K562 (cell line): ENCODE measurements around the gene ADAM30. TPM values are rescaled to one million over a fixed set of nuclear protein-coding genes. Genes with fewer than 3 reads are reported as not detected.

Experiments
- ATAC-seq: fragments of 200-7000 bp; cut with Tn5 transposase; 3 replicates; pipeline ENCODE4 v1.9.1; 2020; ENCODE audit warnings: moderate library complexity
- BruUV-seq: library from RNA; stranded (reverse); fragments of 400-500 nt; replicated peaks from 2 replicates; lab custom pipeline; 2021; lab: Mats Ljungman, UMichigan
- CTCF ChIA-PET: fragments of 300-600 bp; formaldehyde crosslinking; extraction: SDS; loops from one replicate; lab custom pipeline; 2021; ENCODE audit warnings: low intra/inter-chr PET ratio; lab: Yijun Ruan, JAX
- POLR2A ChIA-PET: fragments of 300-600, 350-650 bp; sonication (Branson Sonifier 250); formaldehyde crosslinking; extraction: SDS; loops from one replicate; lab custom pipeline; 2021; ENCODE audit warnings: antibody characterized with exemption, inconsistent platforms; lab: Yijun Ruan, JAX
- DNase-seq, 4 experiments: peaks; one replicate each; pipeline versions ENCODE4 v3.0.0 to v3.0.0-alpha.2; 2011 to 2018; ENCODE audit warnings: low spot score in 3 of 4, mixed read lengths in 3 of 4; ENCODE audit errors: extremely low read depth in 1 of 4
- FAIRE-seq: peaks from 2 replicates; lab custom pipeline; 2011; peaks lifted over from hg19 to GRCh38; lab: Jason Lieb, UNC
- H2AFZ ChIP-seq: 2 replicates; pipeline ENCODE4 v1.6.0; 2011; ENCODE audit warnings: low read depth, low read length, control low read depth, inconsistent platforms
- H3K27ac ChIP-seq: fragments of 200-600 bp; 3 replicates; pipeline ENCODE4 v1.8.0; 2011; ENCODE audit warnings: low read depth, mild to moderate bottlenecking, control low read depth, inconsistent platforms, low read length, moderate library complexity, mixed read lengths; ENCODE audit errors: extremely low read depth
- H3K27me3 ChIP-seq, 2 experiments: fragments of 300-600 bp in 1 of 2; 2 replicates in 1 of 2; 3 replicates in 1 of 2; pipeline versions ENCODE4 v1.6.0 to v1.8.0; 2011; ENCODE audit warnings: inconsistent platforms in 2 of 2, low read length in 2 of 2, mild to moderate bottlenecking in 1 of 2, mixed read lengths in 1 of 2, moderate library complexity in 1 of 2; ENCODE audit not compliant: control insufficient read depth in 2 of 2, insufficient read depth in 2 of 2
- H3K36me3 ChIP-seq: fragments of 300-600 bp; 3 replicates; pipeline ENCODE4 v1.8.0; 2011; ENCODE audit warnings: mild to moderate bottlenecking, low read length, inconsistent platforms; ENCODE audit not compliant: control insufficient read depth, insufficient read depth
- H3K4me1 ChIP-seq, 2 experiments: fragments of 200-600 bp in 1 of 2; replicated peaks in 1 of 2; 2 replicates in 1 of 2; 3 replicates in 1 of 2; pipeline versions ENCODE4 v1.5.1 to v1.8.0; 2011; ENCODE audit warnings: inconsistent platforms in 2 of 2, low read length in 2 of 2, mild to moderate bottlenecking in 1 of 2, mixed read lengths in 1 of 2, moderate library complexity in 1 of 2; ENCODE audit not compliant: control insufficient read depth in 2 of 2, insufficient read depth in 2 of 2
- H3K4me2 ChIP-seq: 2 replicates; pipeline ENCODE4 v1.6.1; 2011; ENCODE audit warnings: low read length, control low read depth, inconsistent platforms, mixed read lengths; ENCODE audit not compliant: insufficient read depth
- H3K4me3 ChIP-seq: fragments of 200-600 bp; sonication (generic), shearing (Covaris generic); 2 replicates; pipeline ENCODE4 v1.5.1; 2016; ENCODE audit warnings: control low read depth, inconsistent platforms
- H3K79me2 ChIP-seq: fragments of 200-600 bp; 3 replicates; pipeline ENCODE4 v1.8.0; 2011; ENCODE audit warnings: low read length, inconsistent platforms; ENCODE audit not compliant: control insufficient read depth, insufficient read depth
- H3K9ac ChIP-seq, 2 experiments: 2 replicates each; pipeline versions ENCODE4 v1.6.0 to v1.6.1; 2011; ENCODE audit warnings: low read depth in 2 of 2, low read length in 2 of 2, control low read depth in 1 of 2, inconsistent platforms in 1 of 2, mild to moderate bottlenecking in 1 of 2, mixed read lengths in 1 of 2; ENCODE audit not compliant: insufficient read depth in 1 of 2
- H3K9me1 ChIP-seq: one replicate; pipeline ENCODE4 v1.6.0; 2011; ENCODE audit warnings: inconsistent platforms, mild to moderate bottlenecking, low read length, moderate library complexity; ENCODE audit not compliant: control insufficient read depth, insufficient read depth
- H3K9me3 ChIP-seq: replicated peaks from 2 replicates; pipeline ENCODE4 v1.5.1; 2011; ENCODE audit warnings: low read depth, low read length, inconsistent platforms; ENCODE audit not compliant: control insufficient read depth, insufficient read depth
- H4K20me1 ChIP-seq: replicated peaks from 2 replicates; pipeline ENCODE4 v1.6.1; 2011; ENCODE audit warnings: low read length, inconsistent platforms, mixed read lengths; ENCODE audit not compliant: control insufficient read depth, insufficient read depth
- CGGBP1 ChIP-seq: fragments of 250-450 bp; sonication (Bioruptor Pico); IDR thresholded peaks from 2 replicates; pipeline ENCODE4 v1.9.0; 2021; ENCODE audit warnings: mild to moderate bottlenecking
- MAFG ChIP-seq: fragments of 450-650 bp; conservative IDR thresholded peaks from 2 replicates; pipeline ENCODE4 v1.6.1; 2016; ENCODE audit warnings: missing genetic modification characterization, missing compliant biosample characterization
- MAFK ChIP-seq: IDR thresholded peaks from 2 replicates; pipeline ENCODE4 v1.6.1; 2011; ENCODE audit warnings: low read length, improper control_type of control experiment
- TAL1 ChIP-seq: fragments of 450-650 bp; IDR thresholded peaks from 2 replicates; pipeline ENCODE4 v1.6.1; 2016; ENCODE audit warnings: mild to moderate bottlenecking
- TEAD4 ChIP-seq, 2 experiments: sonication (generic) in 1 of 2; formaldehyde crosslinking in 1 of 2; IDR thresholded peaks; 2 replicates each; pipeline versions ENCODE4 v1.6.1 to v1.8.0; 2012 to 2022; ENCODE audit warnings: borderline replicate concordance in 1 of 2, inconsistent platforms in 1 of 2, low read length in 1 of 2, mild to moderate bottlenecking in 1 of 2, missing genetic modification reagents in 1 of 2
- TGIF2 ChIP-seq: sonication (generic); formaldehyde crosslinking; IDR thresholded peaks from 2 replicates; pipeline ENCODE4 v1.8.1; 2022; ENCODE audit warnings: mild to moderate bottlenecking, missing genetic modification reagents, moderate library complexity
- ZNF316 ChIP-seq: fragments of 450-650 bp; IDR thresholded peaks from 2 replicates; pipeline ENCODE4 v1.6.1; 2016
- WGBS: fragments of 100-300 bp; shearing (Covaris generic); methylation state at CpG from one replicate; pipeline ENCODE4 v1.1.6; 2016; ENCODE audit warnings: low coverage, mixed read lengths; ENCODE audit not compliant: insufficient coverage; ENCODE audit errors: missing lambda C conversion rate; 5-methylcytosine and 5-hydroxymethylcytosine counted together
- in situ Hi-C: fragments of 300-500 bp; cut with MboI; formaldehyde crosslinking; loops from 4 replicates; pipeline ENCODE4 v1.15.0; 2018; ENCODE audit warnings: inconsistent platforms, mixed read lengths
- intact Hi-C: fragments of 100-400 bp; cut with micrococcal nuclease; formaldehyde crosslinking; loops from 2 replicates; pipeline ENCODE4 v1.14.2; 2022
- polyA plus RNA-seq, 8 experiments: library from polyadenylated mRNA; depleted of rRNA in 4 of 8; stranded (reverse) in 5 of 8; unstranded in 3 of 8; fragments of >200 nt; fragmentation: Nextera tagmentation in 2 of 8; fragmentation: Illumina TruSeq in 1 of 8; extraction: Ambion mirVana in 2 of 8; extraction: Trizol in 1 of 8; gene quantifications; 2 replicates each; pipeline versions ENCODE4 v1.2.1 to v1.2.3, GENCODE V29; 2011 to 2014; ENCODE audit warnings: inconsistent platforms in 1 of 8, missing spikeins in 1 of 8
- total RNA-seq, 7 experiments: library from RNA; depleted of rRNA in 6 of 7; stranded (reverse); fragments of >200 nt in 6 of 7; fragmentation: Illumina TruSeq in 2 of 7; extraction: Trizol in 2 of 7; gene quantifications; 2 replicates each; pipeline versions ENCODE4 v1.2.1 to v1.2.3, GENCODE V29; 2011 to 2021; ENCODE audit warnings: low replicate concordance in 1 of 7
- TF ChIP-seq, protein P1 (sequence below): fragments of 450-650 bp; IDR thresholded peaks from 2 replicates; pipeline ENCODE4 v1.6.1; 2016; ENCODE audit warnings: mild to moderate bottlenecking, moderate library complexity

Gene ADAM30
- total and polyA plus RNA-seq, 9 of the 15 experiments (the other 6 are each of a cell fraction or from before 2014, with no cell fraction given) = not detected

DNA sequence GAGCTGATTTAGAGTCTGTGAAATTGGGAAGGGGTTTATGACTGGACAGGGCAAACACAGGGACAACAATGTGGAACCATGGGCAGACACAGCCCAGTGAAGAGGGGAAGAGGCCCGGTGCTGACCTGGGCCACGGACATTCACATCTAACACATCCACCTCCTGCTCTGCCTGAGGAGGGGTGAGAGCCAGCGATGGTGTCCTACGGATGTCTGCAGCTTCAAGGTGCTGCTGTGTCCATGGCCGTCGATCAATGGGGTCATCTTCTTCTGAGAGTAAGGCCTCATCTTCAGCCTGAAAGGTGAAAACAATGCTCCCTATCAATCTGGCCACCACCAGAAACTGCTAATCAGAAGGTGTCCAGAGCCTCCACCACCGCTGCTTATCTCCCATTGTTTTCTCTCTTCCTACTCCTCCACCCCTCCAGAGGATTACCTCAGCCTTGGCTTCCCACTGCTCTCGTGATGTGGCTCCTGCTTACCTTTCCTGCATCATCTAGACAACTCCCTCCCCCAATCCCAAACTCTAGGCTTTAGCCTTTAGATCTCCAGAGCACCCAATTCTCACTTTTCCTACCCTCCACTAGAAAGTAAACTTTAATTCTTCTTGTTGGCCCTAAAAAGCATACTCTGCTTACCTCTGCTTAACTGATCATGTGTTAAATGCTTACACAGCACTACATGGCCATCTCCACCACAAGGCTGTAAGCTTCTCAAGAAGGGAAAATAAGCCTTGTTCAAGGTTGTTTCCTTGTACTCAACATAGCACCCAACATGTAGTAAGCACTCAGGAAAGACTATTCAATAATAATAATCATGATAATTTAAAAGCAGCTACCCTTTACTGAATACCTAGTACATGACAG lies 24.0 kb upstream of the ADAM30 start:
- no peak overlapping the region for H3K27ac ChIP-seq
- H3K36me3 ChIP-seq = no peaks in the 10 kb centered on the region
- ChIA-PET CTCF (no interaction called here), POLR2A (no interaction called here)
- no peaks in the 10 kb centered on the region for H3K79me2 ChIP-seq
- intact Hi-C loops = loop anchor here (10.0 kb wide), 1 partner anchor 54 kb away; no protein-coding TSS in a partner anchor
- 0% methylated on average over 8 of the region's 8 CpGs for WGBS
- peaks cover 17 to 42% of the 10 kb centered on the region in 2 experiments for H3K27me3 ChIP-seq
- H3K4me2 ChIP-seq = no peak overlapping the region; the same call in 1 of the 2 replicates
- no TSS peak for BruUV-seq
- H3K4me3 ChIP-seq = no peak overlapping the region
- in situ Hi-C loops = no loop called here
- H3K9me1 ChIP-seq = no peaks in the 10 kb centered on the region
- peak; percentile 46 for FAIRE-seq
- peaks cover 0 to 6% of the 10 kb centered on the region in 2 experiments; a peak in 2 of 5 replicates for H3K4me1 ChIP-seq
- peak; percentile 77 for ATAC-seq
- H3K9ac ChIP-seq = no peak overlapping the region
- DNase-seq = peak in 3 of 4 experiments; percentile 16 to 35 (median 23)
- no peaks in the 10 kb centered on the region for H4K20me1 ChIP-seq
- no peak overlapping the region for H2AFZ ChIP-seq
- no peaks in the 10 kb centered on the region for H3K9me3 ChIP-seq
- peak; percentile 25; the same call in 1 of the 2 replicates for TF ChIP-seq MAFK
- peak; percentile 79 for TF ChIP-seq ZNF316
- TF ChIP-seq TGIF2 (CRISPR knock-in tag) = no peak
- TF ChIP-seq MAFG (tag) = peak; percentile 86
- TF ChIP-seq, protein P1, sequence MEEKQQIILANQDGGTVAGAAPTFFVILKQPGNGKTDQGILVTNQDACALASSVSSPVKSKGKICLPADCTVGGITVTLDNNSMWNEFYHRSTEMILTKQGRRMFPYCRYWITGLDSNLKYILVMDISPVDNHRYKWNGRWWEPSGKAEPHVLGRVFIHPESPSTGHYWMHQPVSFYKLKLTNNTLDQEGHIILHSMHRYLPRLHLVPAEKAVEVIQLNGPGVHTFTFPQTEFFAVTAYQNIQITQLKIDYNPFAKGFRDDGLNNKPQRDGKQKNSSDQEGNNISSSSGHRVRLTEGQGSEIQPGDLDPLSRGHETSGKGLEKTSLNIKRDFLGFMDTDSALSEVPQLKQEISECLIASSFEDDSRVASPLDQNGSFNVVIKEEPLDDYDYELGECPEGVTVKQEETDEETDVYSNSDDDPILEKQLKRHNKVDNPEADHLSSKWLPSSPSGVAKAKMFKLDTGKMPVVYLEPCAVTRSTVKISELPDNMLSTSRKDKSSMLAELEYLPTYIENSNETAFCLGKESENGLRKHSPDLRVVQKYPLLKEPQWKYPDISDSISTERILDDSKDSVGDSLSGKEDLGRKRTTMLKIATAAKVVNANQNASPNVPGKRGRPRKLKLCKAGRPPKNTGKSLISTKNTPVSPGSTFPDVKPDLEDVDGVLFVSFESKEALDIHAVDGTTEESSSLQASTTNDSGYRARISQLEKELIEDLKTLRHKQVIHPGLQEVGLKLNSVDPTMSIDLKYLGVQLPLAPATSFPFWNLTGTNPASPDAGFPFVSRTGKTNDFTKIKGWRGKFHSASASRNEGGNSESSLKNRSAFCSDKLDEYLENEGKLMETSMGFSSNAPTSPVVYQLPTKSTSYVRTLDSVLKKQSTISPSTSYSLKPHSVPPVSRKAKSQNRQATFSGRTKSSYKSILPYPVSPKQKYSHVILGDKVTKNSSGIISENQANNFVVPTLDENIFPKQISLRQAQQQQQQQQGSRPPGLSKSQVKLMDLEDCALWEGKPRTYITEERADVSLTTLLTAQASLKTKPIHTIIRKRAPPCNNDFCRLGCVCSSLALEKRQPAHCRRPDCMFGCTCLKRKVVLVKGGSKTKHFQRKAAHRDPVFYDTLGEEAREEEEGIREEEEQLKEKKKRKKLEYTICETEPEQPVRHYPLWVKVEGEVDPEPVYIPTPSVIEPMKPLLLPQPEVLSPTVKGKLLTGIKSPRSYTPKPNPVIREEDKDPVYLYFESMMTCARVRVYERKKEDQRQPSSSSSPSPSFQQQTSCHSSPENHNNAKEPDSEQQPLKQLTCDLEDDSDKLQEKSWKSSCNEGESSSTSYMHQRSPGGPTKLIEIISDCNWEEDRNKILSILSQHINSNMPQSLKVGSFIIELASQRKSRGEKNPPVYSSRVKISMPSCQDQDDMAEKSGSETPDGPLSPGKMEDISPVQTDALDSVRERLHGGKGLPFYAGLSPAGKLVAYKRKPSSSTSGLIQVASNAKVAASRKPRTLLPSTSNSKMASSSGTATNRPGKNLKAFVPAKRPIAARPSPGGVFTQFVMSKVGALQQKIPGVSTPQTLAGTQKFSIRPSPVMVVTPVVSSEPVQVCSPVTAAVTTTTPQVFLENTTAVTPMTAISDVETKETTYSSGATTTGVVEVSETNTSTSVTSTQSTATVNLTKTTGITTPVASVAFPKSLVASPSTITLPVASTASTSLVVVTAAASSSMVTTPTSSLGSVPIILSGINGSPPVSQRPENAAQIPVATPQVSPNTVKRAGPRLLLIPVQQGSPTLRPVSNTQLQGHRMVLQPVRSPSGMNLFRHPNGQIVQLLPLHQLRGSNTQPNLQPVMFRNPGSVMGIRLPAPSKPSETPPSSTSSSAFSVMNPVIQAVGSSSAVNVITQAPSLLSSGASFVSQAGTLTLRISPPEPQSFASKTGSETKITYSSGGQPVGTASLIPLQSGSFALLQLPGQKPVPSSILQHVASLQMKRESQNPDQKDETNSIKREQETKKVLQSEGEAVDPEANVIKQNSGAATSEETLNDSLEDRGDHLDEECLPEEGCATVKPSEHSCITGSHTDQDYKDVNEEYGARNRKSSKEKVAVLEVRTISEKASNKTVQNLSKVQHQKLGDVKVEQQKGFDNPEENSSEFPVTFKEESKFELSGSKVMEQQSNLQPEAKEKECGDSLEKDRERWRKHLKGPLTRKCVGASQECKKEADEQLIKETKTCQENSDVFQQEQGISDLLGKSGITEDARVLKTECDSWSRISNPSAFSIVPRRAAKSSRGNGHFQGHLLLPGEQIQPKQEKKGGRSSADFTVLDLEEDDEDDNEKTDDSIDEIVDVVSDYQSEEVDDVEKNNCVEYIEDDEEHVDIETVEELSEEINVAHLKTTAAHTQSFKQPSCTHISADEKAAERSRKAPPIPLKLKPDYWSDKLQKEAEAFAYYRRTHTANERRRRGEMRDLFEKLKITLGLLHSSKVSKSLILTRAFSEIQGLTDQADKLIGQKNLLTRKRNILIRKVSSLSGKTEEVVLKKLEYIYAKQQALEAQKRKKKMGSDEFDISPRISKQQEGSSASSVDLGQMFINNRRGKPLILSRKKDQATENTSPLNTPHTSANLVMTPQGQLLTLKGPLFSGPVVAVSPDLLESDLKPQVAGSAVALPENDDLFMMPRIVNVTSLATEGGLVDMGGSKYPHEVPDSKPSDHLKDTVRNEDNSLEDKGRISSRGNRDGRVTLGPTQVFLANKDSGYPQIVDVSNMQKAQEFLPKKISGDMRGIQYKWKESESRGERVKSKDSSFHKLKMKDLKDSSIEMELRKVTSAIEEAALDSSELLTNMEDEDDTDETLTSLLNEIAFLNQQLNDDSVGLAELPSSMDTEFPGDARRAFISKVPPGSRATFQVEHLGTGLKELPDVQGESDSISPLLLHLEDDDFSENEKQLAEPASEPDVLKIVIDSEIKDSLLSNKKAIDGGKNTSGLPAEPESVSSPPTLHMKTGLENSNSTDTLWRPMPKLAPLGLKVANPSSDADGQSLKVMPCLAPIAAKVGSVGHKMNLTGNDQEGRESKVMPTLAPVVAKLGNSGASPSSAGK = no peak
- peak; percentile 47; the same call in 1 of the 2 replicates for TF ChIP-seq TEAD4 (IDR thresholded peaks at IDR 0.05; ENCODE audit: low read length)
- no peak for TF ChIP-seq TEAD4 (CRISPR knock-in tag; IDR thresholded peaks at IDR 0.05; ENCODE audit: borderline replicate concordance)
- TF ChIP-seq CGGBP1 (CRISPR knock-in tag) = no peak
- TF ChIP-seq TAL1 = peak; percentile 77
